ENCODE data around the gene HNRNPH3. TPM values are rescaled to one million over a fixed set of nuclear protein-coding genes. Genes with fewer than 3 reads are reported as not detected.

HNRNPH3 gene
- total RNA-seq, 1 experiment from 2014 or later: 20.9 TPM

DNA sequence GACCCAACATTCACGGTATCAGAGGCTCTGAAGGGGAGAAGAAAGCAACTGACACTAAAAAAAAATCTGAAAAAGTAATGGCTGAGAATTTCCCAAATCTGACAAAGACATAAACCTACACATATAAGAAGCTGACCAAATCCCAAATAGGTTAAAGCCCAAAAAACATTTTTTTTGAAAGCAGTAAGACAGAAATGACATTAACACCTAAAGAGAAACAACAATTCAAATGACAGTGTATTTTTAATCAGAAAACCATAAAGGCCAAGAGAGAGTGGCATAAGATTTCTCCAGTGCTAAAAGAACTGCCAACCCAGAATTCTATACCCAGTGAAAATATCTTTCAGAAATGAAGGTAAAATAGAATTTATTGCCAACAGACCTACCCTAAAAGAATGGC lies 39.7 kb downstream of the HNRNPH3 start:
- no peak for DNase-seq (ENCODE audit: low read depth)

- no peak for DNase-seq (ENCODE audit: low read depth)
These were observed 53.9 kb downstream of the HNRNPH3 start for GRCh38 chr10:68385740-68386139.

Other genes with a start within 250 kb of the HNRNPH3 start
- gene MYPN, start 222.6 kb upstream of the HNRNPH3 start, total RNA-seq (2014; rRNA removed; shearing (Covaris generic)): 3.6 and 3.9 TPM in 2 replicates
- not detected in 2 replicates for gene ATOH7, start 100.0 kb upstream of the HNRNPH3 start, total RNA-seq (2014; rRNA removed; shearing (Covaris generic))
- gene PBLD, start 864 bp downstream of the HNRNPH3 start, total RNA-seq (2014; rRNA removed; shearing (Covaris generic)): 2.0 and 2.3 TPM in 2 replicates
- 11.7 and 12.6 TPM in 2 replicates for gene RUFY2, start 75.2 kb downstream of the HNRNPH3 start, total RNA-seq (2014; rRNA removed; shearing (Covaris generic))
- gene DNA2, start 139.9 kb downstream of the HNRNPH3 start, total RNA-seq (2014; rRNA removed; shearing (Covaris generic)): 12.2 and 19.4 TPM in 2 replicates
- 5.9 and 9.0 TPM in 2 replicates for gene SLC25A16, start 195.5 kb downstream of the HNRNPH3 start, total RNA-seq (2014; rRNA removed; shearing (Covaris generic))
- gene TET1, start 228.3 kb downstream of the HNRNPH3 start, total RNA-seq (2014; rRNA removed; shearing (Covaris generic)): 0.84 and 1.2 TPM in 2 replicates